BLaER1 (cell line): ENCODE results near the gene RPGR.

Experiments
- H3K27ac ChIP-seq: shearing (Covaris generic); formaldehyde crosslinking; 2 replicates; pipeline ENCODE4 v1.8.1; 2022
- H3K27me3 ChIP-seq: shearing (Covaris generic); formaldehyde crosslinking; 2 replicates; pipeline ENCODE4 v1.8.1; 2022
- H3K36me3 ChIP-seq: shearing (Covaris generic); formaldehyde crosslinking; 2 replicates; pipeline ENCODE4 v1.8.1; 2022
- H3K4me1 ChIP-seq: shearing (Covaris generic); formaldehyde crosslinking; 2 replicates; pipeline ENCODE4 v1.8.1; 2022
- H3K4me2 ChIP-seq: shearing (Covaris generic); formaldehyde crosslinking; 2 replicates; pipeline ENCODE4 v1.8.1; 2022
- H3K4me3 ChIP-seq: shearing (Covaris generic); formaldehyde crosslinking; 2 replicates; pipeline ENCODE4 v1.8.1; 2022
- H3K9ac ChIP-seq: shearing (Covaris generic); formaldehyde crosslinking; 2 replicates; pipeline ENCODE4 v1.8.1; 2022
- H3K9me3 ChIP-seq: shearing (Covaris generic); formaldehyde crosslinking; 2 replicates; pipeline ENCODE4 v1.8.1; 2022
- H4K20me1 ChIP-seq: shearing (Covaris generic); formaldehyde crosslinking; 2 replicates; pipeline ENCODE4 v1.8.1; 2022
- Cebpa-rat ChIP-seq: shearing (Covaris generic); IDR thresholded peaks from 2 replicates; pipeline ENCODE4 v1.8.1; 2022

Gene RPGR

DNA sequence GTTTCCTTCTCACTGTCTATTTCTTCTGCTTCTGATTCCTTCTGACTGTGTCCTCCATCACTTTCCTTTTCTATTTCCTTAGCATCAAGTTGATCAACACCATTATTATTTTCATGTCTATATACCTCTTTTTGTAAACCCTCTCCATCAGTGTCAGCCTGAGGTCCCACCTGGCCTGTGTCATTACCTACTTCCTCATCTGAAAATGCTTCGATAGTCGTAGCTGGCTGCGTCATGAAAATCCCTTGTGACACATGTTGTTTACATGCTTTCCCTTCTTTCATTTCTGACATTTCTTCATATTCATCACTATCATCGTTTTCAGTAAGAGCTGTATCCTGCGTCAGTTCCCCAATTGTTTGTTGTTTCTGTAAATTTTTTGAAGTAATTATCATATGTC lies 39.6 kb downstream of the RPGR start:
- TF ChIP-seq Cebpa-rat: no peak
- H4K20me1 ChIP-seq: no peaks in the 10 kb centered on the region
- no peaks in the 10 kb centered on the region for H3K27me3 ChIP-seq
- H3K4me2 ChIP-seq: no peak overlapping the region
- no peak overlapping the region for H3K27ac ChIP-seq
- 0 out of 2 replicates have a peak, but pooled peaks cover 4% of the 10 kb centered on the region for H3K36me3 ChIP-seq
- H3K9me3 ChIP-seq: no peaks in the 10 kb centered on the region
- no peak overlapping the region for H3K4me3 ChIP-seq
- H3K4me1 ChIP-seq: no peaks in the 10 kb centered on the region
- no peak overlapping the region for H3K9ac ChIP-seq

DNA sequence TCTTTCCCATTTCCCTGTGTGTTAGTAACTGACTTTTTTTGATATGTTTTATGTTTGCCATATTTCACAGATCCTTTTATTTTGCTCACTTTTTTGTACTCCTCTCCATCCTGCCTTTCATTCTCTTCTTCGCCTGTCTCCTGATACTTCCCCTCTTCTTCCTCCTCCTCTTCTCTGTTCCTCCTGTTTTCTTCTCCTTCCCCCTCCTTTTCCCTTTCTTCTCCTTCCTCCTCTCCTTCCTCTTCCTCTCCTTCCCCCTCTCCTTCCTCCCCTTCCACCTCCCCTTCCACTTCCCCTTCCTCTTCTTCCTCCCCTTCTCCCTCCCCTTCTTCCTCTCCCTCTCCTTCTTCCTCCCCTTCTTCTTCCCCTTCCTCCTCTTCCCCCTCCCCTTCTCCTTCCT lies 41.7 kb downstream of the RPGR start:
- no peak for TF ChIP-seq Cebpa-rat
- no peaks in the 10 kb centered on the region for H3K4me1 ChIP-seq
- no peaks in the 10 kb centered on the region for H4K20me1 ChIP-seq
- H3K4me2 ChIP-seq: no peak overlapping the region
- no peaks in the 10 kb centered on the region for H3K9me3 ChIP-seq
- H3K4me3 ChIP-seq: no peak overlapping the region
- no peak overlapping the region for H3K9ac ChIP-seq
- H3K27me3 ChIP-seq: no peaks in the 10 kb centered on the region
- H3K27ac ChIP-seq: no peak overlapping the region
- no peaks in the 10 kb centered on the region for H3K36me3 ChIP-seq

DNA sequence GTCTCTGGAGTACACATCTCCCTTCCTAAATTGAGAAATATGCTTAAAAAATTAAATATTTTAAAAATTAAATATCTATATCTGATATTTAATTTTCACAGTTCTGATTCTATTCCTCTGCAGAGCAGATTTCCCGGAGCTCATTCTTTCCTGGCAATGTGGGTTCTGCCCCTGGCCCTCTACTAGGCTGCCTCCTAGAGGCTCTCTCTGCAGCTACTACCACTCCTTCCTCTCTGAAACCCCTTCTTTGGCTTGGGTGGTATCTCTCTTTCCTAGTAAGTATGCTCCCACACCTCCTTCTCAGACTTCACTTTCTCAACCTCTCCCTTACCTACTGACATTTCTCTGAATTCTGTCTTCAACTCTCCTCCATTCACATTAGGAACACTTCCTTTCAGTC lies 45.3 kb downstream of the RPGR start:
- H3K4me1 ChIP-seq: no peaks in the 10 kb centered on the region
- H3K9me3 ChIP-seq: no peaks in the 10 kb centered on the region
- TF ChIP-seq Cebpa-rat: no peak
- no peaks in the 10 kb centered on the region for H3K27me3 ChIP-seq
- no peaks in the 10 kb centered on the region for H3K36me3 ChIP-seq
- H3K9ac ChIP-seq: no peak overlapping the region
- H4K20me1 ChIP-seq: no peaks in the 10 kb centered on the region
- H3K4me3 ChIP-seq: no peak overlapping the region
- H3K4me2 ChIP-seq: no peak overlapping the region
- no peak overlapping the region for H3K27ac ChIP-seq

DNA sequence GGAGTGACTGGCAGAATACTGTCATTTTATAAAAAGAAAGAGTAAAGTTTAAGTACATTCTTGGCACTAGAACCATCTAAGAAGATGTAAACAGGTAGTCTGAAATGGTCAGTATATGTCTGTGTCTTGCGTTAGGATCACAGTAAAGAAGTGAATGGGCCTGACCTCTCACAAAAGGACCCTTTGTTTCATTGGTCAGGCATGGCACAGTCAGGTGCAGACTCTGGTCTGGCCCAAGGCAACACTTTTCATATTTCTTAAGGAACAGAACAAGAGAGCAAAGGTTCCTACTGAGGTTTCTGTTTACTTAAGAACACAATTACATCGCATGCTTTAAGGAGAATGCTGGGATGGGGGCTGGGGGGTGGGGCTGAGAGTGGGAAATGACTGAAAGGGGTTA lies 48.1 kb downstream of the RPGR start:
- no peak overlapping the region for H3K4me3 ChIP-seq
- TF ChIP-seq Cebpa-rat: no peak
- no peak overlapping the region for H3K27ac ChIP-seq
- H4K20me1 ChIP-seq: no peaks in the 10 kb centered on the region
- no peaks in the 10 kb centered on the region for H3K9me3 ChIP-seq
- H3K9ac ChIP-seq: no peak overlapping the region
- no peaks in the 10 kb centered on the region for H3K27me3 ChIP-seq
- no peaks in the 10 kb centered on the region for H3K4me1 ChIP-seq
- no peaks in the 10 kb centered on the region for H3K36me3 ChIP-seq
- H3K4me2 ChIP-seq: no peak overlapping the region

DNA sequence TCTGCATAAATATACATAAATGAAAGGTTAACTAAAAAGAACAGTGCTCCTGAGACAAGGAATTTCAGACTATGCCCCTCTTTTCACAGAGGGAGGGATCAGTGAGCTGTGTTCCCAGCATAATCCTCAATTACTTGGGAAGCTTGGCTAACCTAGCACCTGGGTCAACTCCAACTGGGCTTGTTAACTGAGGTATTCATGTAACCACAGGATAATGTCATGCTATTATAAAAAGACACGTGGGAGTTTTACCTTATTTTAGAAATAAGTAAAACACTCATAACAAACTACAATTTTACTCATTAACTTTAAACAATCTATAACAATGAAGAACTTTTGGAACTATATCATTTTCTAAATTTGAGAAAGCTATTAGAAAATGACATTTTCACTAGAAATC lies 48.6 kb downstream of the RPGR start:
- no peak overlapping the region for H3K9ac ChIP-seq
- H3K9me3 ChIP-seq: no peaks in the 10 kb centered on the region
- H3K27me3 ChIP-seq: no peaks in the 10 kb centered on the region
- no peak overlapping the region for H3K4me3 ChIP-seq
- H3K4me1 ChIP-seq: no peaks in the 10 kb centered on the region
- no peak overlapping the region for H3K4me2 ChIP-seq
- no peak overlapping the region for H3K27ac ChIP-seq
- no peaks in the 10 kb centered on the region for H4K20me1 ChIP-seq
- H3K36me3 ChIP-seq: no peaks in the 10 kb centered on the region
- no peak for TF ChIP-seq Cebpa-rat

DNA sequence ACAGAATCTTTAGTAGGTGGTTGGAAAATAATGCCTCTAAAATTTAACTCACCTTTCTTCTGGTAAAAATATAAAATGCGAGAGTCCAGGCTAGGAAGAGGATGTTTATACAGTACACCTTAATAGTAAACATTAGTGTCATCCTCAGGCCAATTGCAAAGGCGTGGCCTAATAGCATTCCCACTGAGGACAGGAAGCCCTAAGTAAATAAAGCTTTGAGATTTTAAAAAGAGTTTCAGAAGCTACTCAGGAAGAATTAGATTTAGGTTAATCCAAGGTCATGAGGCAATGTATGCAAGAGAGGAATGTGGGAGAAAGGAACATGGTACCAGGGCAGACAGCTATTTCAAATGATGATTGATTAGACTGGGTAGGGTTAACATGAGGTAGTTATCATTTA lies 49.5 kb downstream of the RPGR start:
- H3K4me3 ChIP-seq: no peak overlapping the region
- TF ChIP-seq Cebpa-rat: no peak
- no peaks in the 10 kb centered on the region for H3K9me3 ChIP-seq
- H3K9ac ChIP-seq: no peak overlapping the region
- no peak overlapping the region for H3K27ac ChIP-seq
- no peaks in the 10 kb centered on the region for H3K36me3 ChIP-seq
- H3K4me1 ChIP-seq: no peaks in the 10 kb centered on the region
- H3K27me3 ChIP-seq: no peaks in the 10 kb centered on the region
- no peaks in the 10 kb centered on the region for H4K20me1 ChIP-seq
- H3K4me2 ChIP-seq: no peak overlapping the region

DNA sequence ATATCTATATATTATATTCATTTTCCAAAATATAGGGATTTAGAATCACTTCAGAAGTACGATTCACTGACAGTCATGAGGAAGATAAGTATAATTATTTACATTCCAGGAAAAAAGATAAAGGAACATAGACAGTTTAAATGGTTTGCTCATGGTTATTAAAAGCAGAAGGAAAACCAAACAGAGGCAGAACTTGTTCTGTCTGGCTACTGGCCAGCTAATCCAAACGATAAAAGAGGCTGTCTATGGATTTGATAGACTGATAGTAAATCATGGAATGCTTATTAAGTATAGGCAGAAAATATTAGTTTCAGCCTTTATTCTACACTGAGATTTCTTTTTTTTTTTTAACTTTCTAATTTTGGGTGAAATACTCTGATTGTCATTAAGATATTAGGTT lies 50.2 kb downstream of the RPGR start:
- H3K36me3 ChIP-seq: no peaks in the 10 kb centered on the region
- no peak for TF ChIP-seq Cebpa-rat
- H3K27ac ChIP-seq: no peak overlapping the region
- H3K4me1 ChIP-seq: no peaks in the 10 kb centered on the region
- H4K20me1 ChIP-seq: no peaks in the 10 kb centered on the region
- no peak overlapping the region for H3K4me2 ChIP-seq
- H3K4me3 ChIP-seq: no peak overlapping the region
- H3K9ac ChIP-seq: no peak overlapping the region
- no peaks in the 10 kb centered on the region for H3K27me3 ChIP-seq
- no peaks in the 10 kb centered on the region for H3K9me3 ChIP-seq

DNA sequence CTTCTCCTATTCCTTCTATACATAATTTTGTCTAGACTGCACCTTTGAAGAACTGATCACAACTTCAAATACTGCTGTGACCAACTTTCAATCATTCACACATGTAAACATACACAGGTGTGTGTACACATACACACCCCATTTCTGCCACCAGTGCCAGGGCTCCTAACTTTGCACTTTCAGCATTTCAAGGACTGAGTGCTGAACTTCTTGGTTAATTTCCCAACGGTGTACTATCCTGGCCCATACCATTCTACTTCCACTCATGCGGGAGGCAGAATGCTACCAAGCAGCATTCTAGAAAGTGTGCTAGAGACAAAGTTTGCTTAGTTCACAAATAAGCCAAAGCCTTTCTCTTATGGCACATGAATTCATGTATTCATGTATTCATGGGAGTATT lies 51.2 kb downstream of the RPGR start:
- no peak for TF ChIP-seq Cebpa-rat
- Histone ChIP-seq H3K4me1 (0 out of 2 replicates have a peak, but pooled peaks cover 5% of the 10 kb centered on the region), H3K36me3 (no peaks in the 10 kb centered on the region), H3K9me3 (no peaks in the 10 kb centered on the region), H3K4me2 (no peak overlapping the region), H3K27ac (no peak overlapping the region), H4K20me1 (no peaks in the 10 kb centered on the region), H3K27me3 (no peaks in the 10 kb centered on the region), H3K9ac (no peak overlapping the region), H3K4me3 (no peak overlapping the region)

DNA sequence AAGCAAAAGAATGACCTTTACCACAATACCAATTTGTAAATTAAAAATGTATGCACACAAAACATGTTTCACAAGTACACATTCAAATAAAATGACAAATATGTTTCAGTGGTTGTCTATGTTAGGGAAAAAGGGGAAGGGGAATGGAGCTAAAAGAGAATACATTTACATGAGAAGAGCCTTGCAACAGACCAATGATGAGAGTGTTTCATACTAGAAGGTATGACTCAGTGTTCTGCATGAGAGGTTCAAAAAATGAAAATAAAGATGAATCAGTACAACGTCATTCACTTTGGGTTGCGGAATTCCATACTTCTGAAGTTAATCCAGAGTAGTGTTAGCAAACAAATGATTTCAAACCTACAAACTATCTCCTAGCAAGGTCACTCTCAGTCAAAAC lies 51.7 kb downstream of the RPGR start:
- Histone ChIP-seq H3K4me3 (no peak overlapping the region), H3K9me3 (no peaks in the 10 kb centered on the region), H3K27me3 (no peaks in the 10 kb centered on the region), H4K20me1 (no peaks in the 10 kb centered on the region), H3K4me1 (0 out of 2 replicates have a peak, but pooled peaks cover 9% of the 10 kb centered on the region), H3K27ac (no peak overlapping the region), H3K9ac (no peak overlapping the region), H3K36me3 (no peaks in the 10 kb centered on the region), H3K4me2 (no peak overlapping the region)
- no peak for TF ChIP-seq Cebpa-rat

DNA sequence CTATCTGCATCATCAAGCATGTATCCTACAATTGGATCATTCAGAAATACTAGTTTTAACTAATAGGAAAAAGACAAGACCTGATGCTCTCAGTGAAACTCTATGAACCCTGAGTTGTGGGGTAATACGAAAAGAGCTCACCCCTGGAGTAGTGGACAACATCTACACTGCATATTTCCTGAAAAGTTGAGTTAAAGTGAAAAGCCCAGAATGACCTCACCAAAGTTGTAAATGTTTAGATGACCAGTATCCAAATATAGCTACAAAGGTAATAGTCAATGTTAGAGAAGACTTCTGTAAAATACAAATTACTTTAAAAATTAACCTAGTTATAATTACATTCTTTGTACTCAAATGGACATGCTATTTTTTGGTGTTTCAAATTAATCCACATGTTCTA lies 53.9 kb downstream of the RPGR start:
- Histone ChIP-seq H3K9me3 (no peaks in the 10 kb centered on the region), H3K36me3 (no peaks in the 10 kb centered on the region), H3K4me3 (no peak overlapping the region), H3K4me1 (0 out of 2 replicates have a peak, but pooled peaks cover 9% of the 10 kb centered on the region), H4K20me1 (no peaks in the 10 kb centered on the region), H3K4me2 (no peak overlapping the region), H3K9ac (no peak overlapping the region), H3K27ac (no peak overlapping the region), H3K27me3 (no peaks in the 10 kb centered on the region)
- no peak for TF ChIP-seq Cebpa-rat

DNA sequence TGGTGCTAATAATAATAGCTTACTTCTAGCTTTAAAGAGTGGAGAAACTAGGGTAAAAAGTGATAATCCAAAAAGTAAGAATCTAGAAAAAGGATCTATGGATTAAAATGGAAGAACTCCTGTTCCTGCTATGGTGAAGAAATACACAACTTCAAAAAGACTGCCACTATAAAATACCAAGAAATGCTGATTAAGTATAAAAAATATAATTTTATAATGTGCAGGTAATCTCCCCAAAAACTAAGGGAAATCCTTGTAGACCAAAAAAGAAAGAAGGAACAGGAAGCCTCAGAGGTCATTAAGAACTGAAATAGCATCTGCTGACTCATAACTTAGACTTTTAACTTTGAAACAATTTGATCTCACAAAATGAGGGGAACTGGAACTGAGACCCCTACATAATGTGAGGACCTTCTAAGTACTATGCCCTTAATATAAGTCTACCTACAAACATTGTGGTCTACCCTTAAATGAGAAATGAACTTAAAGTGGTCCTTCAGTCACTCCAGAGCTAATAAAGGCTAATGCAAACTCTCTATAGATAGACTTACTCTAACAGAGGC lies 56.1 kb downstream of the RPGR start:
- Histone ChIP-seq H3K4me2 (no peak overlapping the region), H3K27ac (no peak overlapping the region), H3K4me1 (0 out of 2 replicates have a peak, but pooled peaks cover 9% of the 10 kb centered on the region), H3K4me3 (no peak overlapping the region), H3K36me3 (no peaks in the 10 kb centered on the region), H3K9ac (no peak overlapping the region), H3K9me3 (no peaks in the 10 kb centered on the region), H3K27me3 (no peaks in the 10 kb centered on the region), H4K20me1 (no peaks in the 10 kb centered on the region)
- no peak for TF ChIP-seq Cebpa-rat
